HepG2 (cell line): ENCODE data around the gene EPDR1. TPM values are rescaled to one million over a fixed set of nuclear protein-coding genes. Genes with fewer than 3 reads are reported as not detected.

Experiments
- CAMTA2 ChIP-seq: sonication (generic); formaldehyde crosslinking; IDR thresholded peaks from 2 replicates; pipeline ENCODE4 v1.4.0; 2020; ENCODE audit warnings: mild to moderate bottlenecking, missing genetic modification reagents, borderline replicate concordance
- CBX2 ChIP-seq, 2 experiments: fragments of 200-600 bp in 1 of 2; sonication (generic); formaldehyde crosslinking in 1 of 2; IDR thresholded peaks; 2 replicates each; pipeline versions ENCODE4 v1.7.0 to v1.8.1; 2018 to 2022; ENCODE audit warnings: low read depth in 2 of 2, low read length in 1 of 2, mild to moderate bottlenecking in 1 of 2, missing genetic modification reagents in 1 of 2
- GMEB2 ChIP-seq: IDR thresholded peaks from 2 replicates; pipeline ENCODE4 v1.6.1; 2016; ENCODE audit warnings: missing biosample characterization, missing genetic modification reagents, low read depth
- HIVEP1 ChIP-seq: sonication (generic); formaldehyde crosslinking; IDR thresholded peaks from 2 replicates; pipeline ENCODE4 v1.4.0; 2020; ENCODE audit warnings: mild to moderate bottlenecking, missing genetic modification reagents
- JDP2 ChIP-seq: sonication (generic); formaldehyde crosslinking; IDR thresholded peaks from 2 replicates; pipeline ENCODE4 v1.8.1; 2022; ENCODE audit warnings: missing genetic modification reagents, borderline replicate concordance
- JUNB ChIP-seq: sonication (generic); formaldehyde crosslinking; IDR thresholded peaks from 2 replicates; pipeline ENCODE4 v1.8.0; 2022; ENCODE audit warnings: missing genetic modification reagents, mild to moderate bottlenecking, borderline replicate concordance
- KLF9 ChIP-seq: IDR thresholded peaks from 2 replicates; pipeline ENCODE4 v1.6.1; 2016; ENCODE audit warnings: low read depth
- MAFF ChIP-seq: IDR thresholded peaks from 2 replicates; pipeline ENCODE4 v1.6.1; 2011; ENCODE audit warnings: low read depth, low read length, improper control_type of control experiment
- MATR3 ChIP-seq: sonication (generic); formaldehyde crosslinking; IDR thresholded peaks from 2 replicates; pipeline ENCODE4 v1.4.0; 2020; ENCODE audit warnings: missing genetic modification reagents
- MIER3 ChIP-seq: IDR thresholded peaks from 2 replicates; pipeline ENCODE4 v1.6.1; 2016; ENCODE audit warnings: missing compliant biosample characterization, borderline replicate concordance
- NPAS2 ChIP-seq: sonication (generic); formaldehyde crosslinking; IDR thresholded peaks from 2 replicates; pipeline ENCODE4 v1.8.0; 2022; ENCODE audit warnings: mild to moderate bottlenecking, missing genetic modification reagents, borderline replicate concordance
- PRPF4 ChIP-seq: fragments of 200-400 bp; formaldehyde crosslinking; IDR thresholded peaks from 2 replicates; pipeline ENCODE4 v1.6.1; 2016; ENCODE audit warnings: low read length, low read depth; ENCODE audit not compliant: poor library complexity, severe bottlenecking
- RXRA ChIP-seq: sonication (generic); formaldehyde crosslinking; IDR thresholded peaks from 2 replicates; pipeline ENCODE4 v1.5.1; 2020; ENCODE audit warnings: missing genetic modification reagents
- SIN3B ChIP-seq: fragments of 150-350 bp; IDR thresholded peaks from 2 replicates; pipeline ENCODE4 v1.6.1; 2014; ENCODE audit warnings: low read length
- SNAPC5 ChIP-seq: sonication (generic); formaldehyde crosslinking; IDR thresholded peaks from 2 replicates; pipeline ENCODE4 v1.8.1; 2023; ENCODE audit warnings: mild to moderate bottlenecking, missing genetic modification reagents, borderline replicate concordance
- THYN1 ChIP-seq: sonication (generic); formaldehyde crosslinking; IDR thresholded peaks from 2 replicates; pipeline ENCODE4 v1.8.1; 2023; ENCODE audit warnings: low read depth, mild to moderate bottlenecking, moderate library complexity, missing genetic modification reagents, borderline replicate concordance
- TRAFD1 ChIP-seq: sonication (generic); formaldehyde crosslinking; IDR thresholded peaks from 2 replicates; pipeline ENCODE4 v1.5.1; 2020; ENCODE audit warnings: missing genetic modification reagents, mild to moderate bottlenecking, borderline replicate concordance
- ZFP62 ChIP-seq: sonication (generic); formaldehyde crosslinking; IDR thresholded peaks from 2 replicates; pipeline ENCODE4 v1.4.0; 2020; ENCODE audit warnings: missing genetic modification reagents
- ZNF530 ChIP-seq: sonication (generic); formaldehyde crosslinking; IDR thresholded peaks from 2 replicates; pipeline ENCODE4 v1.5.0; 2020; ENCODE audit warnings: low read depth, mild to moderate bottlenecking, missing genetic modification reagents
- ZNF629 ChIP-seq: sonication (generic); formaldehyde crosslinking; conservative IDR thresholded peaks from 2 replicates; pipeline ENCODE4 v1.5.0; 2020; ENCODE audit warnings: missing genetic modification reagents
- ZNF644 ChIP-seq: IDR thresholded peaks from 2 replicates; pipeline ENCODE4 v1.6.1; 2016; ENCODE audit warnings: low read depth
- ZNF773 ChIP-seq: sonication (generic); formaldehyde crosslinking; IDR thresholded peaks from 2 replicates; pipeline ENCODE4 v1.4.0; 2020; ENCODE audit warnings: missing genetic modification reagents, borderline replicate concordance
- ZNF780A ChIP-seq: sonication (generic); formaldehyde crosslinking; IDR thresholded peaks from 2 replicates; pipeline ENCODE4 v1.8.0; 2022; ENCODE audit warnings: mild to moderate bottlenecking, missing genetic modification reagents, moderate library complexity
- polyA plus RNA-seq, 8 experiments: library from polyadenylated mRNA; depleted of rRNA in 3 of 8; stranded (reverse) in 7 of 8; unstranded in 1 of 8; fragments of >200 nt; fragmentation: Illumina TruSeq in 4 of 8; extraction: Trizol in 4 of 8; gene quantifications; 2 replicates each; pipeline versions ENCODE4 v1.2.1 to v1.2.3, GENCODE V29; 2011 to 2016; ENCODE audit warnings: low read depth in 4 of 8, missing spikeins in 1 of 8, mixed read lengths in 1 of 8; ENCODE audit not compliant: insufficient read depth in 1 of 8
- total RNA-seq, 5 experiments: library from RNA; depleted of rRNA; stranded (reverse); fragments of >200 nt; fragmentation: Illumina TruSeq; extraction: Trizol; gene quantifications; 2 replicates each; pipeline ENCODE4 v1.2.3, GENCODE V29; 2016; ENCODE audit warnings: low read depth in 1 of 5
- TF ChIP-seq, protein P1 (sequence below): sonication (generic); formaldehyde crosslinking; IDR thresholded peaks from 2 replicates; pipeline ENCODE4 v1.4.0; 2020; ENCODE audit warnings: missing genetic modification reagents

EPDR1 gene
- total and polyA plus RNA-seq, 2 of the 13 experiments (the other 11 are each of a cell fraction or from before 2014, with no cell fraction given), result 38.3 to 50.2 TPM

GRCh38 chr7:37920849-37921805 lies 687 bp downstream of the EPDR1 start (continued):
- no peak for TF ChIP-seq ZFP62 (CRISPR knock-in tag)
- TF ChIP-seq CBX2 (IDR thresholded peaks at IDR 0.05; ENCODE audit: low read depth, low read length), result no peak
- TF ChIP-seq CBX2 (CRISPR knock-in tag; IDR thresholded peaks at IDR 0.05; ENCODE audit: low read depth), result no peak
- no peak for TF ChIP-seq MATR3
- TF ChIP-seq, protein P1, sequence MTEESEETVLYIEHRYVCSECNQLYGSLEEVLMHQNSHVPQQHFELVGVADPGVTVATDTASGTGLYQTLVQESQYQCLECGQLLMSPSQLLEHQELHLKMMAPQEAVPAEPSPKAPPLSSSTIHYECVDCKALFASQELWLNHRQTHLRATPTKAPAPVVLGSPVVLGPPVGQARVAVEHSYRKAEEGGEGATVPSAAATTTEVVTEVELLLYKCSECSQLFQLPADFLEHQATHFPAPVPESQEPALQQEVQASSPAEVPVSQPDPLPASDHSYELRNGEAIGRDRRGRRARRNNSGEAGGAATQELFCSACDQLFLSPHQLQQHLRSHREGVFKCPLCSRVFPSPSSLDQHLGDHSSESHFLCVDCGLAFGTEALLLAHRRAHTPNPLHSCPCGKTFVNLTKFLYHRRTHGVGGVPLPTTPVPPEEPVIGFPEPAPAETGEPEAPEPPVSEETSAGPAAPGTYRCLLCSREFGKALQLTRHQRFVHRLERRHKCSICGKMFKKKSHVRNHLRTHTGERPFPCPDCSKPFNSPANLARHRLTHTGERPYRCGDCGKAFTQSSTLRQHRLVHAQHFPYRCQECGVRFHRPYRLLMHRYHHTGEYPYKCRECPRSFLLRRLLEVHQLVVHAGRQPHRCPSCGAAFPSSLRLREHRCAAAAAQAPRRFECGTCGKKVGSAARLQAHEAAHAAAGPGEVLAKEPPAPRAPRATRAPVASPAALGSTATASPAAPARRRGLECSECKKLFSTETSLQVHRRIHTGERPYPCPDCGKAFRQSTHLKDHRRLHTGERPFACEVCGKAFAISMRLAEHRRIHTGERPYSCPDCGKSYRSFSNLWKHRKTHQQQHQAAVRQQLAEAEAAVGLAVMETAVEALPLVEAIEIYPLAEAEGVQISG (CRISPR knock-in tag), result peak; percentile 13
- no peak for TF ChIP-seq TRAFD1
- no peak for TF ChIP-seq HIVEP1 (CRISPR knock-in tag)
- peak; percentile 65 for TF ChIP-seq MAFF
- TF ChIP-seq ZNF773 (CRISPR knock-in tag), result no peak
- no peak for TF ChIP-seq MIER3 (CRISPR knock-in tag)
- no peak for TF ChIP-seq ZNF780A
- TF ChIP-seq ZNF629 (CRISPR knock-in tag), result no peak; the same call in 1 of the 2 replicates
- TF ChIP-seq SIN3B, result no peak
- TF ChIP-seq ZNF644, result 0 out of 2 replicates have a peak, but pooled peaks have one; percentile 43
- TF ChIP-seq CAMTA2 (CRISPR knock-in tag), result no peak
- no peak for TF ChIP-seq PRPF4
- TF ChIP-seq GMEB2 (CRISPR knock-in tag), result no peak
- TF ChIP-seq RXRA, result peak; percentile 65
- no peak for TF ChIP-seq JDP2 (CRISPR knock-in tag)
- TF ChIP-seq NPAS2 (CRISPR knock-in tag), result no peak
- TF ChIP-seq KLF9, result no peak
- no peak for TF ChIP-seq JUNB (CRISPR knock-in tag)
- no peak for TF ChIP-seq ZNF530 (CRISPR knock-in tag)
- TF ChIP-seq THYN1 (CRISPR knock-in tag), result no peak
- no peak; the same call in 1 of the 2 replicates for TF ChIP-seq SNAPC5
